ENCODE results near the gene SCFD2. TPM values are rescaled to one million over a fixed set of nuclear protein-coding genes. Genes with fewer than 3 reads are reported as not detected.

Gene SCFD2
- total and polyA plus RNA-seq, 2 of the 8 experiments (the other 6 are each of a cell fraction or from before 2014, with no cell fraction given), result 6.2 to 10.2 TPM

DNA sequence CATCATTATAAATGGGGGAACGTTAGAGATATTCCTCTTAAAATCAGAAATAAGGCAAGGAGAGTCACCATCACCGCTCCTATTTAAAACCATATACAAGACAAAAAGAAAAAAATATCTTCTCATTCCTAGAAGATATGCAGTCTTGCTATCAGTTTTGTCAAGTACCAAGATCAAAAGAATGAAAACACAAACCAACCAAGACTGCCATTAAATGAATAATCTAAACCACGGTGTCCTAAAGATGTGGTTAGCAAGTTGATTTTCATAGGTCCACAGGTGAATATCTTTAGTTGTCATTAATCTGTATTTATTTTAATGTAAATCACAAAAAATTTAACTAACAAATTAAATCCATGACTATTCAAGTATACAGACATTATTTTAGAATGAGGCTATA is 39.3 kb downstream of the SCFD2 start:
- Histone ChIP-seq H3K14ac (ENCODE audit: insufficient read length) (no peak overlapping the region), H3K27me3 (replicated peaks in 1 of 4; ENCODE audit: control insufficient read depth in 3 of 4, extremely low read depth in 1 of 4, insufficient read depth in 3 of 4, low read length in 3 of 4) (no peaks in the 10 kb centered on the region), H3K79me2 (ENCODE audit: control insufficient read depth in 1 of 2, insufficient read depth in 2 of 2, low read length in 2 of 2) (no peaks in the 10 kb centered on the region), H3K4me3 (ENCODE audit: extremely low read depth in 1 of 4, insufficient read depth in 2 of 4, low read depth in 3 of 4, low read length in 4 of 4) (no peak overlapping the region), H3K9ac (replicated peaks in 1 of 4; ENCODE audit: extremely low read depth in 1 of 4, low read depth in 3 of 4, low read length in 3 of 4) (no peak overlapping the region), H3K4me1 (replicated peaks in 1 of 4; ENCODE audit: control insufficient read depth in 3 of 4, insufficient read depth in 4 of 4, low read length in 3 of 4) (peaks cover 0 to 5% (median 4%) of the 10 kb centered on the region in 4 experiments; a peak in 4 of 7 replicates), H2BK120ac (replicated peaks; ENCODE audit: low read depth, low read length) (no peak overlapping the region), H2AFZ (ENCODE audit: low read length) (no peak overlapping the region), H2BK20ac (ENCODE audit: low read length) (no peak overlapping the region), H3K4me2 (ENCODE audit: insufficient read depth in 1 of 2, low read depth in 2 of 2, low read length in 2 of 2) (no peak overlapping the region), H3K23me2 (ENCODE audit: low read depth, low read length) (no peaks in the 10 kb centered on the region), H3K27ac (ENCODE audit: low read depth, low read length) (no peak overlapping the region), H2BK15ac (ENCODE audit: low read length) (no peak overlapping the region), H4K91ac (replicated peaks; ENCODE audit: insufficient read length, low read length) (no peak overlapping the region), H3K56ac (replicated peaks; ENCODE audit: insufficient read length, low read depth, low read length) (no peak overlapping the region), H3K79me1 (ENCODE audit: low read depth, low read length) (no peaks in the 10 kb centered on the region), H3K18ac (ENCODE audit: extremely low read depth, low read length) (no peak overlapping the region), H3K9me3 (ENCODE audit: insufficient read depth in 2 of 2, low read depth in 1 of 2, low read length in 1 of 2) (no peaks in the 10 kb centered on the region), H4K5ac (ENCODE audit: insufficient read length, low read depth, low read length) (no peak overlapping the region), H2AK5ac (ENCODE audit: low read depth, low read length) (no peak overlapping the region), H3K4ac (replicated peaks; ENCODE audit: insufficient read length, low read depth, low read length) (no peak overlapping the region), H2BK12ac (ENCODE audit: low read depth, low read length) (no peak overlapping the region), H3K36me3 (ENCODE audit: control insufficient read depth in 2 of 4, insufficient read depth in 4 of 4, low read length in 3 of 4) (no peaks in the 10 kb centered on the region), H3K23ac (ENCODE audit: insufficient read length) (no peak overlapping the region), H4K20me1 (replicated peaks in 1 of 2; ENCODE audit: control insufficient read depth in 1 of 2, insufficient read depth in 2 of 2, low read length in 2 of 2) (no peaks in the 10 kb centered on the region), H4K8ac (ENCODE audit: extremely low read depth, insufficient read depth, low read length) (no peak overlapping the region), H2BK5ac (ENCODE audit: low read depth, low read length) (no peak overlapping the region)
- no peak for FAIRE-seq
- DNase-seq (ENCODE audit: low read depth in 1 of 2, low spot score in 2 of 2), result no peak
- 91% methylated on average over 3 of the region's 3 CpGs; no CpG with 5 or more reads in 1 of the 2 experiments for WGBS, 2 experiments (ENCODE audit: extremely low coverage in 1 of 2, insufficient coverage in 1 of 2, insufficient read length in 1 of 2, insufficient replicate concordance in 2 of 2, low coverage in 1 of 2, low lambda C conversion rate in 2 of 2, missing lambda C conversion rate in 1 of 2)
- TF ChIP-seq MAFK (IDR thresholded peaks at IDR 0.05; ENCODE audit: low read depth, low read length), result no peak
- no peak for TF ChIP-seq PHF8 (conservative IDR thresholded peaks at IDR 0.05; ENCODE audit: low read depth, low read length)
- TF ChIP-seq, protein P1, sequence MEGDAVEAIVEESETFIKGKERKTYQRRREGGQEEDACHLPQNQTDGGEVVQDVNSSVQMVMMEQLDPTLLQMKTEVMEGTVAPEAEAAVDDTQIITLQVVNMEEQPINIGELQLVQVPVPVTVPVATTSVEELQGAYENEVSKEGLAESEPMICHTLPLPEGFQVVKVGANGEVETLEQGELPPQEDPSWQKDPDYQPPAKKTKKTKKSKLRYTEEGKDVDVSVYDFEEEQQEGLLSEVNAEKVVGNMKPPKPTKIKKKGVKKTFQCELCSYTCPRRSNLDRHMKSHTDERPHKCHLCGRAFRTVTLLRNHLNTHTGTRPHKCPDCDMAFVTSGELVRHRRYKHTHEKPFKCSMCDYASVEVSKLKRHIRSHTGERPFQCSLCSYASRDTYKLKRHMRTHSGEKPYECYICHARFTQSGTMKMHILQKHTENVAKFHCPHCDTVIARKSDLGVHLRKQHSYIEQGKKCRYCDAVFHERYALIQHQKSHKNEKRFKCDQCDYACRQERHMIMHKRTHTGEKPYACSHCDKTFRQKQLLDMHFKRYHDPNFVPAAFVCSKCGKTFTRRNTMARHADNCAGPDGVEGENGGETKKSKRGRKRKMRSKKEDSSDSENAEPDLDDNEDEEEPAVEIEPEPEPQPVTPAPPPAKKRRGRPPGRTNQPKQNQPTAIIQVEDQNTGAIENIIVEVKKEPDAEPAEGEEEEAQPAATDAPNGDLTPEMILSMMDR (IDR thresholded peaks at IDR 0.05; ENCODE audit: control extremely low read depth in 1 of 3, insufficient read depth in 1 of 3, low read depth in 1 of 3, low read length in 3 of 3), result no peak
- TF ChIP-seq SAP30 (IDR thresholded peaks at IDR 0.05; ENCODE audit: insufficient read depth, insufficient replicate concordance, low read length), result no peak
- TF ChIP-seq, protein P2, sequence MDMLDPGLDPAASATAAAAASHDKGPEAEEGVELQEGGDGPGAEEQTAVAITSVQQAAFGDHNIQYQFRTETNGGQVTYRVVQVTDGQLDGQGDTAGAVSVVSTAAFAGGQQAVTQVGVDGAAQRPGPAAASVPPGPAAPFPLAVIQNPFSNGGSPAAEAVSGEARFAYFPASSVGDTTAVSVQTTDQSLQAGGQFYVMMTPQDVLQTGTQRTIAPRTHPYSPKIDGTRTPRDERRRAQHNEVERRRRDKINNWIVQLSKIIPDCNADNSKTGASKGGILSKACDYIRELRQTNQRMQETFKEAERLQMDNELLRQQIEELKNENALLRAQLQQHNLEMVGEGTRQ (IDR thresholded peaks at IDR 0.05; ENCODE audit: low read length), result no peak
- no peak for TF ChIP-seq FOSL1 (IDR thresholded peaks at IDR 0.05; ENCODE audit: insufficient read depth, low read depth, low read length)
- no peak for TF ChIP-seq SP1 (IDR thresholded peaks at IDR 0.05; ENCODE audit: low read depth, low read length)
- no peak for TF ChIP-seq HDAC6 (IDR thresholded peaks at IDR 0.05; ENCODE audit: low read depth, low read length)
- no peak for TF ChIP-seq KDM4A (IDR thresholded peaks at IDR 0.05; ENCODE audit: low read depth, low read length, severe bottlenecking)
- POLR2A ChIA-PET (ENCODE audit: partially characterized antibody), result no interaction called here
- CTCF ChIA-PET (ENCODE audit: partially characterized antibody), result interaction anchor here (0.6 kb wide), 1 partner anchor 64 kb away, joined by 3 read pairs; no protein-coding TSS in a partner anchor

All from H1 (cell line).